HG03442 (cell line): Measurements from ENCODE around the gene VMAC.

Source experiments
- ATAC-seq: cut with Tn5 transposase; IDR thresholded peaks from one replicate; pipeline ENCODE4 v1.9.1; 2021; ENCODE audit warnings: mild to moderate bottlenecking, moderate library complexity; ENCODE audit not compliant: unreplicated experiment

Gene VMAC

DNA sequence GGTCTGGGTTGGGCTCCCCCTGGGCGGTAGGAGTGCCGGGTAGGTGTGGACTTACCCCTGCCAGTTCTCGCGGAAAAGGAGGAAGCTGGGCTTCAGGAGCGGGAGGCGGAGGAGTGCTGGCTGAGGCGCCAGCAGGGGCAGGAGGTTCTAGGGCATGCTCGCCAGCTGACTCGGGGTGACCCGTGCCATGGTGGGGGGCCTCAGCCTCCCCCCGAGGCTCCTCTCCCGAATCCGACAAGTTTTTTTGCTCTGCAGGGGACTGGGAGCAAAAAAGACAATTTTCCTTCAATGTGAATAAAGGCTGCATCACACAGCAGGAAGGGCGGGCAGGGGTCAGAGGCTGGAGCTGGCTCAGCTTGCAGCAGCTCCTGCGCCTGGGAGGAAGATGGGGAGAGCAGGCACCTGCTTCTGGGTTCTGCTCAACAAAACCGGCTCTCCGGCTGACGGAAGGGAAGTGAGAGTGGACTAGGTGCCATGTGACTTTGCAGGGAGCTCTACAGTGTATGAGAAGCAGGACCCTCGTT lies 46.7 kb downstream of the VMAC start:
- no peak for ATAC-seq

- ATAC-seq, result no peak
Observed at GRCh38 chr19:5952193-5953029, 47.7 kb downstream of the VMAC start.

- ATAC-seq, result no peak
Observed at GRCh38 chr19:5953030-5953589, 48.4 kb downstream of the VMAC start.

DNA sequence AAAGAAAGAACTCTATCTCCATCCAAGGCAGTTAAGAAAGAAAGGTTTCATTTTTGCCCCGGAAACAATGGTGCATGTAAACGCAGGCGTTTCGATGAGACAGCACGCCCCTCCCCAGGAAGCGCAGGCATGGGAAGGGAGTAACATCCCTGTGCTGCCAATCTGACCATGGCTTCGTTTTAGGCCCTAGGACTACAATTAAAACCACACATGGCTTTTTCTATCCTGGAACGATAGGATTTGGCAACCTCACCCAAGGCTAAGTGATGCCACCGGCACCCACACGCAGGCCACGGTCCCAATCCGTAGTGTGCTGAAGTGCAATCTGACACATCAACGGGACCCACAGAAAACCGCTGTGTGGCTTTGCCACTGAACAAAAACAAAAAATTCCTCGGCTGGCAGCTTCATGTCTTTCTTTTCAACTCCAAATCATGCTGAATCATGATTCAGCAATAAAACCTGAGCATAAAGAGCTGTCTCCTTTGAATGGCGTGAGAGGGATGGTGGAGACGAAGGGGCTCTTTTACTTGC lies 49.1 kb downstream of the VMAC start:
- ATAC-seq, result no peak

- ATAC-seq, result no peak
Observed at GRCh38 chr19:5954293-5954692, 49.6 kb downstream of the VMAC start.

- ATAC-seq, result no peak
Observed at GRCh38 chr19:5955636-5955935, 50.9 kb downstream of the VMAC start.

DNA sequence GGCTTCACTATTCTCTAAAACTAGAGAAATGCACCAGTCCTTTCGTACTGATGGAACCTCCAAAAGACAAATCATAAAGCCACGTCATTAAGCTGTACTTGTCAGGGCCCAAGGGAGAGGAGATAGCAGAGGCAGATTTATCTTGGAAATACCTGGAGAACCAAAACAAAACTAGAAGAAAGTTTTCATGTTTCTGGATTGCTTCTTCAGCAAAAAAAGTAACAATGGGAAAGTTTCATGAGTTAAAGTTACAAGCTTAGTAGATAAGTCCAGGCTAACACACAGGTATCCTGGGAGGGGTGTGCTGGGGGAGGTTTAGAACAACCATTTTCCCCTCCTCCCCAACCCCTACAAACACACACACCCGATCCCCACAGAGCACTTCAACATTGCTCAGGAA lies 51.7 kb downstream of the VMAC start:
- no peak for ATAC-seq

- no peak for ATAC-seq
Observed at GRCh38 chr19:5956728-5957127, 52.1 kb downstream of the VMAC start.

DNA sequence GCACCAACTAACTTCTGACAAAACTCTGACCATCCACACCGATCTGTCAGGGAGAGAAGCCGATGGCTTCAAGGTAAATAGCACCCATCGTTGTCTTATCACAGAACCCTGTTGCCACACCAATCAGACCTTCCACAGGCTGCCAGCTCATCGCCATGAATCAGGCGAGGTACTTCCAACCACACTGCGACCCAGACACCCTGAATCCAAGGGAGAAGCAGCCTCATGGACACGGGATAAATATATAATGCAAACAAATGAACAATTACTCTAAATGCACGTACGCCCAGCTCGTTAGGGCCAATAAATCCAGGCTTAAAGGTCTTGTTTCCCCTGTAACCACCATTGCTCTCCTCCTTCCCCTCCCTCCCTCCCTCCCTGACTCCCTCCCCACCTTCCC lies 52.5 kb downstream of the VMAC start:
- no peak for ATAC-seq

DNA sequence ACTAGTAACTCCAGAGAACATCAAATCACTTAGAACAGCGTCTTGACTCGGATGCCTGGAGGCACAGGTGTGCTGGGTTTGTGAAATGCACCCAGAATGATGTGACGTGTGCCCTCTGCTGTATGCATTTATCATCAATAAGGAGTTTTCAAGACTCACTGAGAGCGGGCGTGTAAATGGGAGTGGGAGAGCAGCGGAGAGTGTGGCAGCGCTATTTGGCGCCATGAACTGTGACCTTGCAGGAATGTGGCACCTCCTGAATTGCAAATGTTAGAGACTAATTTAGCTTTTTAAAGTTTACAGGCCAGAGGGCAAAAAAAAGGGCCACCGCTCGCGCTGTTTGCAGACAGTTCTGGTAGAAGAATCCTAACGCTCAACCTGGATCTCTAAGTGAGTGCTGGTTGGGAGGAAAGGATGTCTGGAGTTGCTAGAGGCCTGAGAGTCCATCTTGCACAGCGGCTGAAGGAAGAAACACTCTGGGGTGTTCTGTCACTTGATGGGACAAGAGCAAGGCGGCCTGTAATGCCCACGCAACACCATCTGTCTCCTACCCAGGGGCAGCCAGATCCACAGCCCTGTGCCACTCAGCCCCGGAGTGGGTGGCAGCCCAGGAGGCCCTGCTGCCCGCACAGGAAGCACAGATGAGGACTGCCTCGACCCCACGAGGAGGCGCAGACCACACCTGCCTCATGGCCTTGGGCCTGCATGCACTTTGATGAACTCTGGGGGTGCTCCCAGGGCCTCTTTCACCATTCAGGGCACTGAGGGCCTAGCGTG lies 53.6 kb downstream of the VMAC start:
- no peak for ATAC-seq

DNA sequence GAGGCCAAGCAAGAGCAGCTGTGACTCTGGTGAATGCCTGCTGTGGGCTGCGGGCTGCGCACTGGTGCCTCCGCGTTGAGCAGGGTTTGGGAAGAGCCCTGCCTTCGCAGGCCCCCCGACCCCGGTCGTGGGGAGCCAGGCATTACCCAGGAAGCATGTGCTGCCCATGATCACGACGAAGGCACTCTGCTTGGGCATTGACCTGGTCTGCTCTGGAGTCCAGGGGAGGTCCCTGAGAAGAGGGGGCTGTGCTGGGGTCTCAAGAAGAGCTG lies 54.1 kb downstream of the VMAC start:
- no peak for ATAC-seq

GRCh38 chr19:5959260-5960004 lies 54.8 kb downstream of the VMAC start:
- no peak for ATAC-seq
